Natural killer cell (primary cell): ENCODE results near the gene MAG. TPM values are rescaled to one million over a fixed set of nuclear protein-coding genes. Genes with fewer than 3 reads are reported as not detected.

ENCODE experiments used
- ATAC-seq, 3 donors: fragments of 150-1000 bp in 2 of 3; fragments of 200-7000 bp in 1 of 3; cut with Tn5 transposase; 1 replicate in 1 of 3; 2 replicates in 2 of 3; pipeline ENCODE4 v1.10.0; 2021; ENCODE audit warnings: mild to moderate bottlenecking in 2 of 3, moderate library complexity in 2 of 3
- DNase-seq, 2 donors: peaks; one replicate each; pipeline versions ENCODE4 v3.0.0 to v3.0.0-alpha.2; 2013 to 2021; ENCODE audit warnings: mixed read lengths in 1 of 2
- H3K27ac ChIP-seq: one replicate; pipeline ENCODE4 v1.5.1; 2013; ENCODE audit warnings: mild to moderate bottlenecking, low read length
- H3K27me3 ChIP-seq: one replicate; pipeline ENCODE4 v1.6.1; 2013; ENCODE audit warnings: low read length; ENCODE audit not compliant: control insufficient read depth, insufficient read depth
- H3K36me3 ChIP-seq: one replicate; pipeline ENCODE4 v1.6.1; 2013; ENCODE audit warnings: low read length; ENCODE audit not compliant: control insufficient read depth, insufficient read depth
- H3K4me1 ChIP-seq: one replicate; pipeline ENCODE4 v1.6.1; 2013; ENCODE audit warnings: low read length; ENCODE audit not compliant: control insufficient read depth, insufficient read depth
- H3K4me3 ChIP-seq: one replicate; pipeline ENCODE4 v1.5.1; 2013; ENCODE audit warnings: low read length
- H3K9me3 ChIP-seq: one replicate; pipeline ENCODE4 v1.6.1; 2013; ENCODE audit warnings: low read length; ENCODE audit not compliant: control insufficient read depth, insufficient read depth
- H3K27ac Mint-ChIP-seq, 2 donors: one replicate each; pipeline ENCODE4 v1.8.0; 2022; ENCODE audit warnings: mild to moderate bottlenecking in 2 of 2, mixed read lengths in 2 of 2, moderate library complexity in 1 of 2
- H3K27me3 Mint-ChIP-seq, 2 donors: one replicate each; pipeline ENCODE4 v1.8.0; 2022; ENCODE audit warnings: low read depth in 2 of 2, mixed read lengths in 2 of 2
- H3K36me3 Mint-ChIP-seq: one replicate; pipeline ENCODE4 v1.8.0; 2022; ENCODE audit warnings: mixed read lengths
- H3K4me1 Mint-ChIP-seq, 2 donors: one replicate each; pipeline ENCODE4 v1.8.0; 2022; ENCODE audit warnings: mixed read lengths in 2 of 2
- H3K4me3 Mint-ChIP-seq: one replicate; pipeline ENCODE4 v1.8.0; 2022; ENCODE audit warnings: mild to moderate bottlenecking, moderate library complexity, mixed read lengths
- H3K9me3 Mint-ChIP-seq, 2 donors: one replicate each; pipeline ENCODE4 v1.8.0; 2022; ENCODE audit warnings: mixed read lengths in 2 of 2
- WGBS: methylation state at CpG from one replicate; pipeline ENCODE4 v1.1.7; 2013; ENCODE audit warnings: missing lambda C conversion rate; ENCODE audit not compliant: insufficient coverage; 5-methylcytosine and 5-hydroxymethylcytosine counted together
- intact Hi-C: fragments of 100-400 bp; cut with micrococcal nuclease; formaldehyde crosslinking; loops from one replicate; pipeline ENCODE4 v1.14.2; 2022
- total RNA-seq, 4 donors: library from RNA; stranded (reverse); fragments of 120-200 nt in 1 of 4; gene quantifications; one replicate each; pipeline versions ENCODE4 v1.2.3 to v1.2.4, GENCODE V29; 2013 to 2022
- TF ChIP-seq, protein P1 (sequence below): fragments of 200-600 bp; IDR thresholded peaks from one replicate; pipeline ENCODE4 v1.8.0; 2022; ENCODE audit warnings: antibody characterized with exemption

MAG gene
- total RNA-seq, 3 donors from 2014 or later (not counting 1 experiment from before 2014, with no cell fraction given) = not detected

DNA sequence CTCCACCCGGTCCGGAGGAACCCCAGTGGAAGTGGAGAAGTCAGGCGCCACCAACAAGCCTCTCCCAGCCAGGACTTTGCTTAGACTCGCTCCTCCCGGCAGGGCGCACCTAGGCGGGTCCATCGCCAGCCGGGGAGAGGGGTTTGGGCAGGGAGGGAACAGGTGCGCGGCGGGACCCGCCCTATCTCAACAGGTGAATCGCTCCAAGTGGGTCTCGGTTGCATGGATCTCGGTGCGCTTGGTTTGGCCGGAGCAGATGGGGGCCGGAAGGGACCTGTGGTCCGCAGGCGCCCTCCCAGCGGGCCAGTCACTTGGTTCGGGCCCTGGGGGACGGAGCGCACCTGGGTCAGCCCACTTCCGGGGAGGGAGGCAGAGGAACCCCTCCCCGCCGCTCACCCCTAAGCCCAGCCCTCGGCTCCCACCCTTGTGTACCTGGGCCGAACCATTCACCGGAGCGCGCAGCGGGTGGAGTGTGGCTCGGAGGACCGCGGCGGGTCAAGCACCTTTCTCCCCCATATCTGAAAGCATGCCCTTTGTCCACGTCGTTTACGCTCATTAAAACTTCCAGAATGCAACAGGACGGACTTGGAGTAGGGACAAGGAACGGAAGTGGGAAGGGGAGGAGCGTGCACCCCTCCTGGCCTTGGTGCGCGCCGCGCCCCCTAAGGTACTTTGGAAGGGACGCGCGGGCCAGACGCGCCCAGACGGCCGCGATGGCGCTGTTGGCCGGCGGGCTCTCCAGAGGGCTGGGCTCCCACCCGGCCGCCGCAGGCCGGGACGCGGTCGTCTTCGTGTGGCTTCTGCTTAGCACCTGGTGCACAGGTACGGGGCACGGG lies 43.4 kb upstream of the MAG start, which contains the start of gene LSR:
TSS of gene LSR (plus strand) at position 693 of the 836 bp plus-strand sequence. CDS start at position 714, 21 bp downstream.
- Mint-ChIP-seq H3K4me3 (peak within 1 kb of the TSS; percentile 78), H3K36me3 (peaks cover 5% of the 10 kb centered on the region), H3K4me1 (peaks cover 14 to 24% of the 10 kb centered on the region in 2 donors), H3K9me3 (no peaks in the 10 kb centered on the region), H3K27me3 (peaks cover 37 to 42% of the 10 kb centered on the region in 2 donors), H3K27ac (peak within 1 kb of the TSS in 1 of 2 donors; percentile 52)
- peaks cover 7% of the 10 kb centered on the region for H3K27me3 ChIP-seq
- no peaks in the 10 kb centered on the region for H3K36me3 ChIP-seq
- ATAC-seq = peak; percentile 72 to 79 (median 79)
- H3K4me1 ChIP-seq = peaks cover 30% of the 10 kb centered on the region
- WGBS = under 1% methylated on average over 69 of the region's 69 CpGs
- H3K4me3 ChIP-seq = peak within 1 kb of the TSS; percentile 72
- H3K27ac ChIP-seq = peak within 1 kb of the TSS; percentile 64
- peak; percentile 30 to 83 for DNase-seq
- TF ChIP-seq, protein P1, sequence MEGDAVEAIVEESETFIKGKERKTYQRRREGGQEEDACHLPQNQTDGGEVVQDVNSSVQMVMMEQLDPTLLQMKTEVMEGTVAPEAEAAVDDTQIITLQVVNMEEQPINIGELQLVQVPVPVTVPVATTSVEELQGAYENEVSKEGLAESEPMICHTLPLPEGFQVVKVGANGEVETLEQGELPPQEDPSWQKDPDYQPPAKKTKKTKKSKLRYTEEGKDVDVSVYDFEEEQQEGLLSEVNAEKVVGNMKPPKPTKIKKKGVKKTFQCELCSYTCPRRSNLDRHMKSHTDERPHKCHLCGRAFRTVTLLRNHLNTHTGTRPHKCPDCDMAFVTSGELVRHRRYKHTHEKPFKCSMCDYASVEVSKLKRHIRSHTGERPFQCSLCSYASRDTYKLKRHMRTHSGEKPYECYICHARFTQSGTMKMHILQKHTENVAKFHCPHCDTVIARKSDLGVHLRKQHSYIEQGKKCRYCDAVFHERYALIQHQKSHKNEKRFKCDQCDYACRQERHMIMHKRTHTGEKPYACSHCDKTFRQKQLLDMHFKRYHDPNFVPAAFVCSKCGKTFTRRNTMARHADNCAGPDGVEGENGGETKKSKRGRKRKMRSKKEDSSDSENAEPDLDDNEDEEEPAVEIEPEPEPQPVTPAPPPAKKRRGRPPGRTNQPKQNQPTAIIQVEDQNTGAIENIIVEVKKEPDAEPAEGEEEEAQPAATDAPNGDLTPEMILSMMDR = no peak
- no peaks in the 10 kb centered on the region for H3K9me3 ChIP-seq
- intact Hi-C loops = no loop called here

DNA sequence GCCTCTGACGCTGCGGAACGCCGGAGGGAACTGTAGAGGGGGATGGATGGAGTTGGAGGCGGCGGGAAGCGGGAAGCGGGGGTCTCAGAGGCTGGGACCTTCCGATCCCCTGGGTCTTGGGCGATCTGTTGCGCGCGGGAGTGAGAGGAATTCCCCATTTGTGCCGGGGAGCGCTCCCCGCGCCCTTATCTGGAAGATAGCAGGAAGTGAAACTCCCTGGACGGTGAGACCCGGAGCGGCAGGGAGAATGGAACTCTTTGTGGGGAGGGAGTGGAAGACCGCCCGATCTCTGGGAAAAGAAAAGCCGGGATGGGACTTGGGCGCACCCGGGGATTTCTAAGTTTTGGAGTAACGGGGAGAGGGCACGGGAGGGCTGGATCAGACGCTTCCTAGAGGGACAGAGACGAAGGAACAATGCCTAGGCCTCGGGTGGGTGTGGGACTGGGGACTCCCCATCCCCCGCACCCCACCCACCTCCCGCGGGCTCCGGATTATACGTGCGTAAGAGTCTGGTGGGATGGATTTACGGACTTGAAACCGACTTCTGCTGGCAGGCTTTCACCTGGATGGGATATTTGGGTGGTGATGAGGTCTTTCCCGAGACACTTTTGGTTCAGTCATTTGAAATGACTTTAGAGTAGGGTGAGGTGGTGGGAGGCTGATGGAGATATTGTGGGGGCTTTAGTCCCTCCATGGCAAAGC lies 42.7 kb upstream of the MAG start:
- peak; percentile 2 to 15 for DNase-seq
- peaks cover 7% of the 10 kb centered on the region for H3K27me3 ChIP-seq
- Mint-ChIP-seq H3K9me3 (no peaks in the 10 kb centered on the region), H3K36me3 (no peaks in the 10 kb centered on the region), H3K27me3 (peaks cover 33 to 37% of the 10 kb centered on the region in 2 donors), H3K27ac (peak overlapping the region in 1 of 2 donors; percentile 14), H3K4me3 (peak overlapping the region; percentile 78), H3K4me1 (peaks cover 14 to 24% of the 10 kb centered on the region in 2 donors)
- H3K4me3 ChIP-seq = peak overlapping the region; percentile 72
- 23% methylated on average over 34 of the region's 39 CpGs for WGBS
- no peaks in the 10 kb centered on the region for H3K9me3 ChIP-seq
- H3K4me1 ChIP-seq = peaks cover 30% of the 10 kb centered on the region
- peak overlapping the region; percentile 64 for H3K27ac ChIP-seq
- intact Hi-C loops = no loop called here
- ATAC-seq = no peak
- TF ChIP-seq, protein P1 = no peak
- no peaks in the 10 kb centered on the region for H3K36me3 ChIP-seq

DNA sequence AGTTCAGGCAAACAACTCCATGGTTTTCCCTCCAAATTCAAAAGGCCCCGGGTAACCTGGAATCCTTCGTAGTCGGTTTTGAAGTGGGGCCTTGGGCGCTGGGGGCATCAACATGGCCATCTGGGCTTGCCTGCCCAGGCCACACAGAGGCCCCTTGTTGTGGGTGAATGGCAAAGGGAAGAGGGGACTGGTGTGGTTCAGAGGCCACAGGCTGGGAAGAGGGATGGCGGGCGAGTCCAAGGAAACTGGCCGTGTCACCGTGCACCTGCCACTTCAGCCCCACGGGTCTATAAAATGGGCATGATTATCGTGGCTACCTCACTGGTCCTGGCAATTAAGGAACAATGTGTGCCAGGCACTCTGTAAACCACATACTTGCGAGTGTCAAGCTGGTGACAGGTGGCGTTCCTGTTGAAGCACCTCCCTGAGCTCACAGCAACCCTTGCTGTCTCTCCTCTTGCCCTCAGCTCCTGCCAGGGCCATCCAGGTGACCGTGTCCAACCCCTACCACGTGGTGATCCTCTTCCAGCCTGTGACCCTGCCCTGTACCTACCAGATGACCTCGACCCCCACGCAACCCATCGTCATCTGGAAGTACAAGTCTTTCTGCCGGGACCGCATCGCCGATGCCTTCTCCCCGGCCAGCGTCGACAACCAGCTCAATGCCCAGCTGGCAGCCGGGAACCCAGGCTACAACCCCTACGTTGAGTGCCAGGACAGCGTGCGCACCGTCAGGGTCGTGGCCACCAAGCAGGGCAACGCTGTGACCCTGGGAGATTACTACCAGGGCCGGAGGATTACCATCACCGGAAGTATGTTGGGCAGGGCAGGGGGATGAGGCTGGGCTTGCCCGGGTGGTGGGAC lies 41.9 kb upstream of the MAG start:
- peak; percentile 9 to 23 for DNase-seq
- intact Hi-C loops = no loop called here
- peaks cover 1% of the 10 kb centered on the region for H3K36me3 ChIP-seq
- Mint-ChIP-seq H3K4me3 (peak overlapping the region; percentile 64), H3K9me3 (no peaks in the 10 kb centered on the region), H3K27me3 (peaks cover 27 to 37% of the 10 kb centered on the region in 2 donors), H3K4me1 (peaks cover 14 to 24% of the 10 kb centered on the region in 2 donors), H3K36me3 (no peaks in the 10 kb centered on the region), H3K27ac (no peak overlapping the region)
- H3K27ac ChIP-seq = no peak overlapping the region
- peaks cover 30% of the 10 kb centered on the region for H3K4me1 ChIP-seq
- no peak overlapping the region for H3K4me3 ChIP-seq
- ATAC-seq = no peak
- TF ChIP-seq, protein P1 = no peak
- H3K9me3 ChIP-seq = no peaks in the 10 kb centered on the region
- WGBS = 91% methylated on average over 34 of the region's 34 CpGs
- H3K27me3 ChIP-seq = peaks cover 7% of the 10 kb centered on the region
